Hepatocyte (in vitro differentiated cells): ENCODE results near the gene TRPM6.

Experiments used
- EZH2 ChIP-seq: fragments of 200-600 bp; sonication (generic); IDR thresholded peaks from 2 replicates; pipeline ENCODE4 v1.6.1; 2016; ENCODE audit warnings: antibody characterized with exemption, mild to moderate bottlenecking, borderline replicate concordance
- EZH2phosphoT487 ChIP-seq: fragments of 200-600 bp; sonication (generic); IDR thresholded peaks from one replicate; pipeline ENCODE4 v1.6.1; 2018; ENCODE audit warnings: antibody characterized with exemption, mild to moderate bottlenecking, low read depth, moderate library complexity; ENCODE audit not compliant: unreplicated experiment, severe bottlenecking
- TF ChIP-seq, protein P1 (sequence below): fragments of 200-600 bp; sonication (generic); IDR thresholded peaks from 2 replicates; pipeline ENCODE4 v1.5.1; 2016; ENCODE audit warnings: antibody characterized with exemption, mild to moderate bottlenecking; ENCODE audit not compliant: poor library complexity

DNA sequence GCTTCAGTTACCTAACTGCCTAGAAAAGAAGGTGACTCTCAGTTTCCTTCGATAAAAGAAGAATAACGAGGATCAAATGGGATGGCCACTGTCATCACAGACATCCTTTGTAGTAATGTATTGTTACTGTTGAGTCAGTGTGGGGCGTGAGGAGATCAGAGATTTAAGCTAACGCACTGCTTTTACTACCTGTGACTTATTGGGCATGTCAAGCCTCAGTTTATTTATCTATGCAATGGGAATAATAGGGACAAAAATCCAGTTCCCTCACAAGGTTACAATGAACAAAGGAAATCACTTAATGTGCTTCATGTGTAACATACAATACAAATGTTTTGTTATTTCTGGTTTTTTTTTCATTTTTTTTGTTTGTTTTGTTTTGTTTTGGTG, 255 bp upstream of the TRPM6 start:
- TF ChIP-seq, protein P1, sequence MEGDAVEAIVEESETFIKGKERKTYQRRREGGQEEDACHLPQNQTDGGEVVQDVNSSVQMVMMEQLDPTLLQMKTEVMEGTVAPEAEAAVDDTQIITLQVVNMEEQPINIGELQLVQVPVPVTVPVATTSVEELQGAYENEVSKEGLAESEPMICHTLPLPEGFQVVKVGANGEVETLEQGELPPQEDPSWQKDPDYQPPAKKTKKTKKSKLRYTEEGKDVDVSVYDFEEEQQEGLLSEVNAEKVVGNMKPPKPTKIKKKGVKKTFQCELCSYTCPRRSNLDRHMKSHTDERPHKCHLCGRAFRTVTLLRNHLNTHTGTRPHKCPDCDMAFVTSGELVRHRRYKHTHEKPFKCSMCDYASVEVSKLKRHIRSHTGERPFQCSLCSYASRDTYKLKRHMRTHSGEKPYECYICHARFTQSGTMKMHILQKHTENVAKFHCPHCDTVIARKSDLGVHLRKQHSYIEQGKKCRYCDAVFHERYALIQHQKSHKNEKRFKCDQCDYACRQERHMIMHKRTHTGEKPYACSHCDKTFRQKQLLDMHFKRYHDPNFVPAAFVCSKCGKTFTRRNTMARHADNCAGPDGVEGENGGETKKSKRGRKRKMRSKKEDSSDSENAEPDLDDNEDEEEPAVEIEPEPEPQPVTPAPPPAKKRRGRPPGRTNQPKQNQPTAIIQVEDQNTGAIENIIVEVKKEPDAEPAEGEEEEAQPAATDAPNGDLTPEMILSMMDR = no peak
- TF ChIP-seq EZH2 = no peak
- no peak for TF ChIP-seq EZH2phosphoT487
